ENCODE measurements around the gene FRMD5.

Gene FRMD5

GRCh38 chr15:44087578-44088465, 107.2 kb downstream of the FRMD5 start:
- no peak for DNase-seq (ENCODE audit: low read depth)
- H3K4me3 ChIP-seq (ENCODE audit: low read depth, low read length): no peak overlapping the region
- no peak for TF ChIP-seq CTCF (IDR thresholded peaks at IDR 0.05; ENCODE audit: low read depth, low read length, missing control alignments)

GRCh38 chr15:44084770-44085169, 110.3 kb downstream of the FRMD5 start:
- DNase-seq (ENCODE audit: low read depth): no peak
- TF ChIP-seq CTCF (IDR thresholded peaks at IDR 0.05; ENCODE audit: low read depth, low read length, missing control alignments): no peak

GRCh38 chr15:44084171-44084570, 110.9 kb downstream of the FRMD5 start:
- no peak overlapping the region for H3K4me3 ChIP-seq (ENCODE audit: low read depth, low read length)
- TF ChIP-seq CTCF (IDR thresholded peaks at IDR 0.05; ENCODE audit: low read depth, low read length, missing control alignments): no peak
- no peak for DNase-seq (ENCODE audit: low read depth)

More at GRCh38 chr15:44084770-44085169, 110.3 kb downstream of the FRMD5 start:
- no peak overlapping the region for H3K4me3 ChIP-seq (ENCODE audit: low read depth, low read length)

GRCh38 chr15:44082558-44083157, 112.4 kb downstream of the FRMD5 start:
- no peak overlapping the region for H3K4me3 ChIP-seq (ENCODE audit: low read depth, low read length)
- no peak for TF ChIP-seq CTCF (IDR thresholded peaks at IDR 0.05; ENCODE audit: low read depth, low read length, missing control alignments)
- DNase-seq (ENCODE audit: low read depth): no peak

- H3K4me3 ChIP-seq (ENCODE audit: low read depth, low read length): no peak overlapping the region
- TF ChIP-seq CTCF (IDR thresholded peaks at IDR 0.05; ENCODE audit: low read depth, low read length, missing control alignments): no peak
- no peak for DNase-seq (ENCODE audit: low read depth)
These were observed 113.8 kb downstream of the FRMD5 start for GRCh38 chr15:44081026-44082013.

- no peak for TF ChIP-seq CTCF (IDR thresholded peaks at IDR 0.05; ENCODE audit: low read depth, low read length, missing control alignments)
- no peak overlapping the region for H3K4me3 ChIP-seq (ENCODE audit: low read depth, low read length)
- no peak for DNase-seq (ENCODE audit: low read depth)
These were observed 119.5 kb downstream of the FRMD5 start for GRCh38 chr15:44075535-44075934.

Data from GM12864 (cell line).